ENCODE data around the gene BTBD16.

BTBD16 gene

GRCh38 chr10:122271076-122271475, at the start of gene BTBD16:
Gene BTBD16 (plus strand): TSS chr10:122271296. CDS start chr10:122275082, 3,786 bp downstream.
- no peak for DNase-seq

DNA sequence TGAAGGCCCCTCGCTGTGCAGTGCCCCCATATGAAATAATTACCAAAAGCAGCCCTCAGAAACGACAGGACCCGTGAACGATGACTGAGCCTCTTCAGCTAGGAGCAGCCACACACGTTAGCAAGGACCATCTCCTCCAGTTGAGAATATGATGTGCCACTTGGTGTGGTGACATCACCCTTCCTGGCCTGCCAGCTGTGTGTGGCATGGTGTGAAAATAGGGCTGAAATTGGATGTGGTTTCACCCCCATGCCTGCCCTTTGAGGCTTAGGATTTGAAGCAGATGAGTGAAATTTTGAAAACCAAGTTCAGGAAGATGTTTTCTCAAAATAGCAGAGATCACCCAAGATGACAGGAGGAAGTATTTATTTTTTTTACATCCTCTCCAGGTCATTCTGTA, 49.1 kb upstream of the BTBD16 start:
- DNase-seq = no peak

DNA sequence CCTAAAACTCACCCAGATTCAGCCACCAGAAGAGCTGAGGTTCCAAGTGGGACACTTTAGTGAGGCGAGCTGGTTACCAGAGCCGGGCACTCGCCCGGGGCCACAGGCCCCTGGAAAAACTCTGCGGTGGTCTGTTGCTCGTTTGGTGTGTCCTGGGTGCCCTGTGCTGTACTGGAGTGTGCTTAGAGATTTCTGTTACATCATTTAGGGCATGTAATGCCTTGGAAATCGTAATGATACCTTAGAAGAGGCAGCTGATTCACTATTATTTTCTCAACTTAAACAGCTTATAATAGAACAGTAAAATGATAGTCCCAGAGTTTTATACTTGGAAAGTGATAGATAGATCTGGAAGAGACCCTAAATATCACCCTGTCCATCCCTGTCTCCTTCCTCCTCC, 48.5 kb upstream of the BTBD16 start:
- no peak for DNase-seq

DNA sequence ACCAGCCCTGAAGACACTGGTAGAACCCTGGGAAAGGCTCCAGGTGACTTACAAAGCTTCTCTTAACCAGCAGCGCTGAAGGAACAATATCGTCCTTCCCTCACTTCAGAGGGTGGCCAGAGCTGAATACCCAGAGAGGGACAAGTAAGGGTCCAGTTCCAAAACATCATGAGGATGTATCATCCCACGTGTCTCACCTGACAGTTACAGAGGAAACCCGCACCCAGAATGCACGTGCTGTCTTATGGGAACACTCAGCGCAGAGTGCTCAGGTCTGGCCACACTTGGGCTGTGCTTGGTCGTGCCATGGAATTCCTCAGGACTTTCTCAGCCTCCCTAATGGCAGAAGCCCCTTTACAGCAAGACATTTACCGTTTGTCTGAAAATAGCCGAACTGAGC, 46.9 kb upstream of the BTBD16 start:
- no peak for DNase-seq

DNA sequence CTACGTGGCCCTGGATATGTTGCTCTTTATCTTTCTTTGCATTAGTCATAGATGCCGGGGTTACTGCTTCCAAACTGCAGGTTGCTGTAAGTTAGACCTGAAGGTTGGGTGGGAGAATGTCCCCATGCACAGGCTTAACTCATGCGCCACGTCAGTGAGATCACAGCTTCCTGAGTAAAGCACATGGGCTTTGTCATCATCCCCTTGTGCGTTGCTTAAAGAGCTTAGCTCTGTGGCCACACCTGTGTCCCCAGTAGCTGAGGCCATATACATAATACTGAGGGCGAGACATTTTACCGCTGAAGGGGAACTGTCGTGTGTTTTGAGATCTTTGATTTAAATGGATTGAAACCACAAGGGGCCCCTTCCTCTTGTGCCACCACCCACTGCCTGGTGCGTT, 45.8 kb upstream of the BTBD16 start:
- DNase-seq = no peak

GRCh38 chr10:122227754-122228153, 43.3 kb upstream of the BTBD16 start:
- DNase-seq = no peak

- DNase-seq = no peak
These were observed 41.4 kb upstream of the BTBD16 start for GRCh38 chr10:122229666-122230065.

GRCh38 chr10:122230222-122230621, 40.9 kb upstream of the BTBD16 start:
- no peak for DNase-seq

DNA sequence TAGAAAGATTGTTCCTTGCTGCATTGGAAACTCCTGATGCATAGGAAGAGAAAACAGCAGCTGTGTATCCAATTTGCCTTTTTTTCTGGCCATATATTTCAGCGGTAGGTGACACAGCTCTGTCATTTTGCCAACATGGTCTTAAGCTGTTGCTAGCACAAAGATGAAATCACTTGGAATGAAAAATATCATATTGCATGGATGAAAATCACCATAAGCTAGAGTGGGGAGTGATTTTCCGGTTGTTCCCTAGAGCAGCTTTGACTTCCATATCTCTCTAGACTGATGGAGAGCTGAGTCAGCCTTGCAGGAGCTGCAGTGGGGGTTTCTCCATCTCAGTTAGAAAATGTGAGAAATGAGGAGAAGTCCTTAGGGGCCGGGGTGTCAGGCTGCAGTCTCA, 38.3 kb upstream of the BTBD16 start:
- DNase-seq = no peak

- no peak for DNase-seq
These were observed 37.2 kb upstream of the BTBD16 start for GRCh38 chr10:122233857-122234348.

DNA sequence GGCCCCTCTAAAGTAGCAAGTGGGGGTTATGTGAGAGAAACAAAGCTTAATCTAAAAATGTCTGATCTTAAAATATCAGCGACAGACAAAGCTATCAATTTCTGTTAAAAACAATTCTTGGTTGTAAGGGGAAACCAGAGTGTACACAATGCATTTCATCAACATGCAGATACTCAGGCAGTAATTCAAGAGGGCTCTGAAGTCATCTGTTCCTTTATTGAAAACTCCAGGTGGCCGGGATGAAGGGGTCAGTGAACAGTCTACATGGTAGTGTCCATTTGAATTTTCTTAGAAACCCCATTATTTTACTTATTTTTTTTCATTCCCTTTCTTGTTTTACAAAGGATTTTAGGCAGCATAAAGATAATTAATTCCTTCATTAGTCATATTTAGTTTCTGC, 36.7 kb upstream of the BTBD16 start:
- DNase-seq = no peak

GRCh38 chr10:122236690-122237306, 34.3 kb upstream of the BTBD16 start:
- no peak for DNase-seq

- no peak for DNase-seq
These were observed 33.6 kb upstream of the BTBD16 start for GRCh38 chr10:122237331-122237990.

DNA sequence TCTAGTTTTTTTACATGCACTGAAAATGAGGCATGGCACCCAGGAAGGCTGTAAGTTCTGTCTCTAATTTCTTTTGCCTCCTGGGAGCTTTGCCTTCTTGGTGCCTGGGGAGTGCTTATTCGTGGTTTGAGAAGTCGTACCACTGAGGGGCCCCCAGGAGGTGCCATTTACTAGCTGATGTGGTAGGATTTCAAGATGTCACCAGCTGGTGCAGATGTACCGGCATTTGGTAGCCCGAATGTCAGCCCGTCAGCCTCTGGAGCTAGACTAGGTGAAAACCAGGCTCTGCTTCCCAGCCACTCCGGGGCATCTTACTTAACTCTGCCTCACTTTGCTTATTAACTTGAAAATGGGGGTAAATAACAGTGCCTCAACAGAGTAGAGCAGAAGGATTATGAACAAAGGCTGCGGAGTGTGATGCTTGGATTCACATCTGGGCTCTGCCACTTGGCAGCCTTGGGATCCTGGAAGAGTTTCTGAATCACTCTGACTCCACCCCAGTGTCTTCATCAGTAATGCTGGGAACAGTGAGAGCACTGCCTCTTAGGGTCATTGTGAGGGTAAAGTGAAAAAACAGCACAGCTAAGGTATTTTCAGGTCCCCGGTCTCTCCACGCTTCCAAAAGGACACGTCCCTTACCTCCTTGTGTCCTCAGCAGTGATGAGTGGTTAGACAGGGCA, 31.4 kb upstream of the BTBD16 start:
- no peak for DNase-seq

- DNase-seq = no peak
These were observed 30.7 kb upstream of the BTBD16 start for GRCh38 chr10:122240401-122240800.

- no peak for DNase-seq
These were observed 29.3 kb upstream of the BTBD16 start for GRCh38 chr10:122241836-122242235.

- DNase-seq = no peak
These were observed 27.5 kb upstream of the BTBD16 start for GRCh38 chr10:122243550-122243949.

DNA sequence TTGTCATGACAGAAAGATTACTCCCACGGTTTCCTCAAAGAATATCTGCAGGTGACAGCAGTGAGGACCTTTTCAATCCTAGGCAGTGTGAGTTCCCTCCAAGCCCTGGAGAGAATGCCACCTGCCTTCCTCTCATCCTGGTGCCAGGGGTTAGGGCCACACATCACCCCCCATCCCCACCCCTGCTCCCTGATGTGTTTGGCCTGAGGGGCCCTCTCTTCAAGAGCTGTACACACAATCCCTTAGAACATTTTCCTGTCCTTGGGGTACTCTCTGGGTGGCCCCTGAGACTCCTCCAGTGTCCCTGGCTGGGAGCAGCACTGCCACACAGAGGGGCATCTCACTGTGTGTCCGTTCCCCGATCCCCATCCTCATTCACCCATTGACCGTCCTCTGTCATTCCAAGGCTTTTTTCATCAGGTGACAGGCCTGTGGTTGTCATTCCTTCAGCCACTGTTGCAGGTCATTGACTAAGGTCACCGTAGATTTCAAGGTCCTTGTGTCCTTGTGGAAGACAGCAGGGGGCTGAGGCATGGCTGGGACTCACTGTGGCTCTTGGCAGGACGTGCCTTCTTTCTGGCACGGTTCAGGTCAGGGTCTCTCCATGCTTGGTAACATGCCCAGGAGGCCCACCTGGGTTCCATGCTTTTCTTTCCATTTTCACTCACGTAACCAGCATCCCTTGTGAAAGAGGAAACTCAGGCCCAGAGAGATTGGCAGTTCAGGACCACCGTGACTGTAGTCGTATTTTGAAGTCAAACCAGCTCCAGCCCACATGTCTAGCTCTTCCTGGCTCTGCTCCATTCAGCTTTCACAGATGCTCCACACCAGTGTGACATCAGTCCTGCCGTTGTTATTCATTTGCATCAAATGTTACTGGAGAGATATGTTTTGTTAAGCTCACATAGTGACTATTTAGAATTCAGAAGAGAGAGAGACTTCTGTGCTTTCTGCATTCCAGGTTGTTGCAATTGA, 26.8 kb upstream of the BTBD16 start:
- no peak for DNase-seq

DNA sequence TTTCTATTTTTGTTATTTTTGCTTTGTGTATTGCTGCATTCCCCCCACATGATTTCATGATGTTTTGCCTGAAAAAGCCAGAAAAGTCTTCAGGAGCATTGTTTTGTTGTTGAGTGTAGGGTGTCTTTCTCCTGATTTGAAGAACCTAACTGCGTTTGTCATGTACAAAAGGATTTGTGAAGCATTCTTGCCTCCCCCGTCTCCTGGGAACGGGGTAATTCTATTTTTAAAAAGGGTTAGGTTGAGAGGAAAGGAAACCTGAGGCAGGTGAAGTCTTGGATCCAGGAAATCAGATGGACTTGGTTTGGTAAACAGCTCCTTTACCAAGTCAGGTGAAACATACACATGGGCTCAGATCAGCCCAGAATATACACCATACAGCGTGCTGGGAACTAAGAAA, 26.0 kb upstream of the BTBD16 start:
- DNase-seq = no peak

GRCh38 chr10:122245897-122246296, 25.2 kb upstream of the BTBD16 start:
- DNase-seq = no peak

- DNase-seq = no peak
These were observed 24.1 kb upstream of the BTBD16 start for GRCh38 chr10:122246830-122247520.
